RCC 7860 (cell line): ENCODE results near the gene HDAC4.
"Not testable (repeated sequence)": the region's sequence is repeated elsewhere in the genome, so short reads cannot be mapped to it uniquely, and the experiment has no call there.

Experiments
- DNase-seq: peaks from one replicate; pipeline ENCODE4 v3.0.0-alpha.2; 2015; ENCODE audit warnings: low spot score
- FAIRE-seq: peaks from 2 replicates; lab custom pipeline; 2012; peaks lifted over from hg19 to GRCh38; lab: Jason Lieb, UNC

Gene HDAC4

GRCh38 chr2:239180526-239181073 lies 220.2 kb downstream of the HDAC4 start:
- FAIRE-seq (no peak), DNase-seq (no peak)

DNA sequence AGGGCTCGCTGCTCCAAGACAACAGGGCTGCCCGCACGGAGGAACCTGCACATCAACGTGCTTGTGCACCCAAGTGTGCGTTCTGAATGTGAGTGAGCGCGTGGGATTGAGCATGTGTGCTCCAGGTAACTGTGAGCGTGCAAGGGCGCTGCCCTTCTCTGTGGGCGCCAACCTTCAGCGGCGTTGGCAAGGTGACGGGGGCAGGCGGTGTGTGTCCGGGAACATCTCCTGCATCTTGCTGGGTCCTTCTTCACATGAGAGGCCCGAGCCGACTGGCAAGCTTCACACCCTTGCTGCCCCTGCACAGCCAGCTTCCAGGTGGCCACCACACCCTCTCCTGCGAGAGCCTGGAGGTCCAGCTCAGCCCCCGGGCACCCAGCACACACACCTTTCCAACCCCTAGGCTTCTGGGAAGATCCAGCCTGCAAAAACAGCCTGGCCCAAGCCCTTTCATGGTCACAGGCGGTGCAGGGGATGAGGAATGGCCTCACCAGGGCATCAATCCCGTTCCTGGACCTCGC lies 220.9 kb downstream of the HDAC4 start:
- DNase-seq (no peak), FAIRE-seq (no peak)

DNA sequence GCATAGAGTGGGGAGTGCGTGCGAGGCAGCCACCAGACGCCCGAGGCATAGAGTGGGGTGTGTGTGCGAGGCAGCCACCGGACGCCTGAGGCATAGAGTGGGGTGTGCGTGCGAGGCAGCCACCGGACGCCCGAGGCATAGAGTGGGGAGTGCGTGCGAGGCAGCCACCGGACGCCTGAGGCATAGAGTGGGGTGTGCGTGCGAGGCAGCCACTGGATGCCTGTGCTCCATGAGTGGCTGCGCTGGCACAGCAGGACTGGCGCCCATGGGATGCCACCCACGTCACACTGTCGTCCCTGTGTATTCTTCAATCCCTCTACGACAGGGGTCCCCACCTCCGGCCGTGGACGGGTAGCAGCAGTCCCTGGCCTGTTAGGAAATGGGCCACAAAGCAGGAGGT lies 221.9 kb downstream of the HDAC4 start:
- DNase-seq (no peak), FAIRE-seq (no peak)

DNA sequence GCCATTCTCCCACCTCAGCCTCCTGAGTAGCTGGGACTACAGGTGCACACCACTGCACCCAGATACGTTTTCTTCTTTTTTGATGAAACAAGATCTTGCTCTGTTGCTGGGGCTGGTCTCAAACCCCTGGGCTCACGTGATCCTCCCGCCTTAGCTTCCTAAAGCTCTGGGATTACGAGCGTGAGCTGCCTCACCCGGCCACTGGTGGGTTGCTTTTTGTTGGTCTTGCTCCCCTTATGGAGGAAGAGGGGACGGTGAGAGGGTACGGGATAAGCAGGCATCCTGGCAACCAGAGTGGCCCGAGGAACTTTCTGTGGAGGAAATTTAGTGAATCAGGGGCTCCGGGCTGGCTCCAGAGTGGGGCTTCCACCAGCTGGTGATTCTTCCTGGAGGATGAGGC lies 222.3 kb downstream of the HDAC4 start:
- FAIRE-seq (no peak), DNase-seq (no peak)

- FAIRE-seq (no peak), DNase-seq (no peak)
Observed at GRCh38 chr2:239177908-239178307, 222.9 kb downstream of the HDAC4 start.

DNA sequence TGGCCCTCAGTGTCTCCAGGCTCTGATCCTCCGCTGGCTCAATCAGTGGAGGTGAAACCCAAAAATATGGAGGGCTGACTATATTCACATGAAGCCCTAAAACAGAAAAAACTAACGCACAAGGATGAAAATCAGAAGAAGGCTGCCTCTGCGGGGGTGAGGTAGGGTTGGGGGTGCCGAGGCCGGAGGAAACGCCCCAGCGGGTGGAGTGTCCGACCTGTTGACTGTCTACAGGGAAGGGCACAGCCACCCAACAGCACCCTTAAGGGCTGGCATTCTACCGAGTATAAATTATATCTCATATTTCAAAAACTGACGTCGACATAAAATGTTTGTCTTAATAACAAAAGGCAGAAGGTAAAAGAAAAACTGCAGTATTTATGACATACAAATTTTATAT lies 223.5 kb downstream of the HDAC4 start:
- FAIRE-seq, result no peak
- no peak for DNase-seq

GRCh38 chr2:239176138-239176803 lies 224.5 kb downstream of the HDAC4 start:
- not testable (repeated sequence) for FAIRE-seq, DNase-seq

DNA sequence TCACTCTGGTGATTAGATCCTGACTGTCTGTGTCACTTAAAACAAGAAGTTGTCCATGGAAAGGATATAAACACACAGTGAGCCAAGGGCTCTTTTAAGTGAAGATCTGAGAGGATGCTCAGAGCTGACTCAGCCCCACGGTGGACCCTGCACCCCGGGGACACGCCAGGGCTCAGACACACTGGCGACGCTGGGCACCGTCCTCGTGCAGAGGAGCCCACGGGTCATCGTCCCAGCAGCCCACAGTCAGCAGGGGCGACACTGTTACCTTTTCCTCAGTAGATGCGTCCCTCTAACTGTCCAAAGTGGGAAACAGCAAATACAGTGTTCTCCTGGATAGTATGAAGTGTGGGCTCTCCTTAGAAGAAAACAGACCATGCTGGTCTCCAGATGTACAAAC lies 225.6 kb downstream of the HDAC4 start:
- FAIRE-seq, result no peak

GRCh38 chr2:239173301-239173700 lies 227.5 kb downstream of the HDAC4 start:
- DNase-seq, result no peak
- no peak for FAIRE-seq

More for the DNA sequence above, 225.6 kb downstream of the HDAC4 start:
- no peak for DNase-seq

GRCh38 chr2:239171643-239172042 lies 229.2 kb downstream of the HDAC4 start:
- FAIRE-seq (no peak), DNase-seq (no peak)

- FAIRE-seq, result no peak
Observed at GRCh38 chr2:239169311-239170048, 231.3 kb downstream of the HDAC4 start.

GRCh38 chr2:239168575-239168974 lies 232.2 kb downstream of the HDAC4 start:
- FAIRE-seq (no peak), DNase-seq (no peak)

More at GRCh38 chr2:239169311-239170048, 231.3 kb downstream of the HDAC4 start:
- no peak for DNase-seq

- FAIRE-seq (no peak), DNase-seq (no peak)
Observed at GRCh38 chr2:239167766-239168444, 232.9 kb downstream of the HDAC4 start.

DNA sequence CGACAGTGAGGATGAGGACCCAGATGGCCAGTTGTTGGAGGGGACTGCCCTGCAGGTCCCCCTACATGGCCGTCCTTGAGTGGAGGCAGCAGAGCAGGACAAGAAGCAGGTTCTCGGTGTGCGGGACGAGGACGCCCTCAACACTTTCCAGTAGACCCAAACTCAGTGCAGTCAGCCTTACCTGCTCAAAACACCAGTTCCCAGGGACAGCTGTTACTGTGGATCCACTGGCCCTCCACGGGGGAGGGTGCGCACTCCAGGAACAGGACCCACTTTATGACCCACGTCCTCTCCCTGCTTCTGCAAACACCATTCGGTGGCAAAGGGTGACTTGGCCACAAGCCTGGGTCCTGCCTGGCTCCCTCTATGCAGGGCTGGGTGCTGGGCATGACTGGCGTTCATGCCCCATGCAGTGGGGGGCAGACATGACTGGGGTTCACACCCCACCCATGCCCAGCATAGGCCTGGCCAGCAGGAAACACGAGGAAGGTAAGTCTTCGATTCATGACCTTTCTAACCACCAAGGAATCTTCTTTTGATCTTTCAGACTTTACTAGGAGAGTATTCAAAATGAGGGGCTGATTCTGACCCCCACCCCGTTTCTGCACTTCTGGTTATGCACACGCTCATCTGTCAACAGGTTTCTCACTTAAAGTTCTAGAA lies 233.7 kb downstream of the HDAC4 start:
- FAIRE-seq (no peak), DNase-seq (no peak)

DNA sequence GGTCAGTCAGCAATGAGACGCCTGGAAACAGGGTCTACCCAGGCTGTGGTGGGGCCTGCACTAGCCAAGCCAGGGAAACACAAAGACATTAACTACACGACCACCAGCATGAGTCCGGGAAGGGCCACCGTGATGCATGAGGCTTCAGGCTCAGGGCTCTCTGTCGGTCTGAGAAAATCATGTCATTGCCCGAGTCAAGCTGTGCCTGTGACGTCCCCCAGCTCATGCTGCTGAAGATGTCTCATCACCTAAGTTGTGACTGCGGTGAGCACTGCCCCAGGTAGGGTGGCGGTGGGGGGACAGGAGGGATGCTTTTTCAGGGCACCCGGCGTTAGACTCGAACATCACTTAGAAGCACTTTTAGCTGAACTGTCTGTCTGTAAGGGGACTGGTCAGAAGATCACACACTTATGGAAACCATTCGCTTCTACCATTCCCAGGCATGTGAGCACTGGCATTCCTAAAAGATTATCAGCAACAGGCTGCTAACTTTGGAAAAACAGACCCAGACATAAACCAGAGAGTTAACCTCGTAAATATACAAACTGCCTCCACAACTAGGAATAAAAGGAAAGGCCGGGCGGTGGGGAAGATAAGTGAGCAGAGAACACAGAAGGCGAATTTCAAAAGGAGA lies 234.5 kb downstream of the HDAC4 start:
- DNase-seq (no peak), FAIRE-seq (no peak)

GRCh38 chr2:239165206-239165831 lies 235.5 kb downstream of the HDAC4 start:
- FAIRE-seq (no peak), DNase-seq (no peak)

DNA sequence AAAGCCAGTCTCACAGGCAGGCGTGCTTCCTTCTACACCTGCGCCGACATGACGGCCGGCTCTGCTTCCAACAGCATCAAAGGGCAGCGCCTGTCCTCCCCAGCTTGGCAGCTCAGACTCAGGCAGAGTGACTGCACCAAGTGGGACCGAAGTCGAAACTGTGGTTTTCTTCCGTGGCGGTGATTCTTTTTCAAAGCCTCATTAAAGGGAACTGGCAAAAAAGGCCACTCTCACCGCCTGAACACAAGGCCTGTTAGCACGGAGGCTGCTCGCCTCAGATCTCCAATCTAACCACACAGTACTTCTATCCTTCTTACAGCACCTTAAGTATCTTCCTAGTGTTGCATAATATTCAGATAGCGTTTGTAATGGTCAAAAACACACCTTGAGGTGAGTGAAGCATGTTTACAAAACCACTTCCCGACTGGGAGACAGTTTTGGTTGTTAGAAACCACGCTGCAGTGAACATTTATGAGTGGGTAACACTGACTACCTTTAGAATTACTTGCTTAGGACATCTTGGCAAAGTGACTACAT lies 236.4 kb downstream of the HDAC4 start:
- DNase-seq (no peak), FAIRE-seq (no peak)

- DNase-seq, result no peak
- FAIRE-seq, result no peak
Observed at GRCh38 chr2:239163688-239164334, 237.0 kb downstream of the HDAC4 start.
